Stimulated activated CD8-positive, alpha-beta memory T cell treated with anti-CD3 and anti-CD28 coated beads, Interleukin-12 subunit alpha, Interleukin-12 subunit beta, amount 100 ng/mL, for 1 hour (primary cell): Measurements from ENCODE around the gene SV2B.

Source experiments
- DNase-seq: peaks from one replicate; pipeline ENCODE4 v3.0.0-alpha.2; 2020; ENCODE audit warnings: low read depth

SV2B gene

DNA sequence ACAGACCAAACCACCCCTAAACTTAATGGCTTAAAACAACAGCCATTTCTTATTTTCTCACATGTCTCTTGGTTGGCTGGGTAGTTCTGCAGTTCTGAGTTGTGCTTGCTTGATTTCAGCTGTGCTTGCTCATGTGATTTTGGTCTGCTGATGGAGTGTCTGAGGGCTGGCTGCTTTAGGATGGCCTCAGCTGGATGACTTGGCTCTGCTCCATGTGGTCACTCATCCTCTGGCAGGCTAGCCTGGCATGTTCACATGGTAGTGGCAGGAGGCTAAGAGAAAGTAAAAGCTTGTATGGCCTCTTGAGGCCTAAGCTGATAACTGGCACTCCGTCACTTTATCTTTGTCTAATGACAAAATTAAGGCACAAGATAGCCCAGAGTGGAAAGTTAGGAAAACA lies 4.1 kb downstream of the SV2B start:
- DNase-seq, result no peak

DNA sequence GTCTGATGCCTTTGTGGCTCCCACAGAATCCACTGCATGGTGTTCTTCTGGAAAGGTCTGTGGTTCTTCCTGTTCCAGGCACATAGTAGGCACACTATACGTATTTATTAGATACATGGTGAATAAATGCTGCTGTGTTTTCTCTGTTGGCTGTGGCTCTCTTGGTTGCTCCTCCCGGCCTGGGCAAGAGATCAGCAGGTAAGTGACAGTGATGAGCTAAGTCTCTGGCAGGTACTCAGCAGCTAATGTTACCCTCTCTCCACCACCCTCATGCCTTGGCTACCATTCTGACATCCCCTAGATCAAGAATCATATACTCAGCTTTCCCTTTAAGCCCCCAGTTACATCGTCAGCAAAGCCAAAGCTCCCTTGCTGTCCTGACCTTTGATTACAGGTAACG lies 8.4 kb downstream of the SV2B start:
- DNase-seq, result no peak

DNA sequence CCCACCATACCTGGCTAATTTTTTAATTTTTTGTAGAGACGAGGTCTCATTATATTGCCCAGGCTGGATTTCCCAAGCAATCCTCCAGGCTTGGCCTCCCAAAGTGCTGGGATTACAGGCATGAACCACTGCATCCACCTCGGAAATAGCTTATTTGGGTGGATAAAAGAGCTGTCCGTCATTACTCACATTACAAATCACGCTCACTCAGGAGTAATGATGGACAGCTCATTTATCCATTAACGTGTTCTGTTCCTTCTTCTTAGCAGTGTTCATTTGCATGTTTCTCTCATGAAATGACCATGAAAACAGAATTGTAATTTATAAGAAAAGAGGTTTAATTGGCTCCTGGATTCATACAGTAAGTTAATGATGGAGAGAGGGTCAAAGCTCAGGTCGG lies 9.8 kb downstream of the SV2B start:
- no peak for DNase-seq

DNA sequence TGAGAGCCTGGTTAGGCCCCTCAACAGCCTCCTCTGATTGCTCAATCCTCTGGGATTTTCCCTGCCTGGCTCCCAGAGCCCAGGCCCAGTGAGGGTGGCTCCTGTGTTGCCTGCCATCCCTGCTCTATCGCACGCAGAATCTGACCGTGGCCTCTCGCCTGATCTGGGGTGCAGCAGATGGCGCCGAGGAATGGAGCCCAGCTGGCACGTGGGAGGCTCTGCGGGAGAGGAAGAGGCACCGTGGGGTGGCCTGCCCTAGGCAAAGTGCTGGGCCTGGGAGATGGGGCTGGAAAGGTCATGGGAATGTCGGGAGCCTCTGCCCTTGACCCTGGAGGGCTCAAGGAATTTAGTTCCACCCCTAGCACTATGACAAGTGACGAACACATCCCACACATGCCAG lies 10.3 kb downstream of the SV2B start:
- no peak for DNase-seq

DNA sequence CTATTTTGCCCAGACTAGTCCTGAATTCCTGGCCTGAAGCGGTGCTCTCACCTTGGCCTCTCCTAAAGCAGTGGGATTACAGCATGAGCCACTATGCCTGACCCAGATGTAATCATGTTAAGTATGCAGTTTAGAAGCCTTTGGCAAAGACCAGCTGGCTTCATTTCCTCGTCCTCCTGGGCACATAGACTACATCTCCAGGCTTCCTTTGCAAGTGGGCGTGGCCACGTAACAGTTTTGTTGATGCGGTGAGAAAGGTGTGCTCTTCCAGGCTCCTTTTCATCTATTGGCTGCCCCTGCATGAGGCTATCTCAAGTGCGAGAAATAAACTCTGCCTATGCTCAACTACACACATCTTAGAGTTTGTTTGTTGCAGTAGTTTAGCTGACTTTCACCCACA lies 13.0 kb downstream of the SV2B start:
- DNase-seq, result no peak

DNA sequence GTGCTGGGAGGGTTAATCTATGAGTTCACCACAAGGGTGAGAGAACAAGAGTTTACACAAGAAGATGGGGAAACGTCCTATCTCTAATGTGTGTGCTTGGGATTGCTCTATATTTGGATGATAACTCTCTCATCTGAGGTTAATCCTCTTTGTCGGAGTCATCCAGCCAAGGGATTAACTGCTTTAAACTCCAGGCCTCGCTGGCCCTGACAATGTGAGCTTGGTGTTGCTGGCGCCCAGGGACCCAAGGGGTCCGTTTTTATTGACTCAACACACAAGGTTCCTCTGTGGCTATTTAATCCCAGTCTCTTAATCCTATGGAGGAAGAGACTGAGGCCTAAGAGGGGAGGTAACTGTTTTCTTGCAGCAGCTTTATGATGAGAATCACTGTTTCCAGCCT lies 14.2 kb downstream of the SV2B start:
- DNase-seq, result no peak

DNA sequence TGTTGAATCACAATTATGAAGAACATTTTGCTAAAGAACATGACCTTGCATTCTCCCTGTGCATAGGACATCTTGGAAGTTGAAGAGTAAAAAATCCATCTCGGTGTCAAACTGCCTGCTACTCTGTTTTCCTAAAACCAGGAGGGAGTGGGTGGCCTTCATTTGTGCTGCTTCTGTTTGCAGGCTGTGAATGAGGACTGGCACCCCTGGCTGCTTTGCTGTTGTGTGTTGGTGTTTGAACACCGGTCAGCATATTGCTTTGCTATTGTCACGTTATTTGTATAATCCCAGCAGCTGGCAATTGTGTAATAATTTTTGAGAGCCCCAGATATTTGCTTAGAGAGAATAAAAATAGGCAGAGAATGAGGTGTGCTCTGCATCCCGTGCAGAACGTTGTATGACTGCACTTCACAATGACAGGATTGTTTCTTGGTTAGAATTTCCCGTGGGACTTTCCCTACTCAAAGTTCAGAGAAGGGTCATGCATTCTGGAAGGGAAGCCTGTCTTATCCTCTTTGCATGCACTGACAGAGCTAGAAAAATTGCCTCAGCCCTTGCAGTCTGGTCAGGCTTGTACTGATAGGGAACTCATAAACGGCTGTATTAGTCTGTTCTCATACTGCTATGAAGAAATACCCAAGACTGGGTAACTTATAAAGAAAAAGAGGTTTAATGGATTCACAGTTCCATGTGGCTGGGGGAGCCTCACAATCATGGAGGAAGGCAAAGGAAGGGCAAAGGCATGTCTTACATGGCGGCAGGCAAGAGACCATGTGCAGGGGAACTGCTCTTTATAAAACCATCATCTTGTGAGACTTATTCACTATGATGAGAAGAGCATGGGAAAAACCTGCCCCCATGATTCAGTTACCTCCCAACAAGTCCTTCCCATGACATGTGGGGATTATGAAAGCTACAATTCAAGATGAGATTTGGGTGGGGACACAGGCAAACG lies 16.3 kb downstream of the SV2B start:
- no peak for DNase-seq

DNA sequence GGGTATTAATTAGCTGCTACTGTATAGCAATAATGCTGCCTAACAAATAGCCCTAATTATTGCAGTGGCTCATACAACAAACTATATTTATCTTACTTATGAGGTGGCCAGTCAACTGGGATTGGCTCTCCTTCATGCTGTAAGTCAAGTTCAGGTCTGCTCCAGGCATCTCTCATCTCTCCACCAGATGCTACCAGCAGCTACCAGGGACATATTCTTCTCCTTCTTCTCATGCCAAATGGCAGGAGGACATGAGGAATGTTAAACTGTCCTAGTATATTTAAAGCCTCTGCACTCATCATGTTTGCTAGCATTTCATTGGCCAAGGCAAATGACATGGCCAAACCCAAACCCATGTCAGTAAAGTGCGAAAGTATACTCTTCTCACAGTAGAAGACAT lies 17.3 kb downstream of the SV2B start:
- DNase-seq, result no peak

DNA sequence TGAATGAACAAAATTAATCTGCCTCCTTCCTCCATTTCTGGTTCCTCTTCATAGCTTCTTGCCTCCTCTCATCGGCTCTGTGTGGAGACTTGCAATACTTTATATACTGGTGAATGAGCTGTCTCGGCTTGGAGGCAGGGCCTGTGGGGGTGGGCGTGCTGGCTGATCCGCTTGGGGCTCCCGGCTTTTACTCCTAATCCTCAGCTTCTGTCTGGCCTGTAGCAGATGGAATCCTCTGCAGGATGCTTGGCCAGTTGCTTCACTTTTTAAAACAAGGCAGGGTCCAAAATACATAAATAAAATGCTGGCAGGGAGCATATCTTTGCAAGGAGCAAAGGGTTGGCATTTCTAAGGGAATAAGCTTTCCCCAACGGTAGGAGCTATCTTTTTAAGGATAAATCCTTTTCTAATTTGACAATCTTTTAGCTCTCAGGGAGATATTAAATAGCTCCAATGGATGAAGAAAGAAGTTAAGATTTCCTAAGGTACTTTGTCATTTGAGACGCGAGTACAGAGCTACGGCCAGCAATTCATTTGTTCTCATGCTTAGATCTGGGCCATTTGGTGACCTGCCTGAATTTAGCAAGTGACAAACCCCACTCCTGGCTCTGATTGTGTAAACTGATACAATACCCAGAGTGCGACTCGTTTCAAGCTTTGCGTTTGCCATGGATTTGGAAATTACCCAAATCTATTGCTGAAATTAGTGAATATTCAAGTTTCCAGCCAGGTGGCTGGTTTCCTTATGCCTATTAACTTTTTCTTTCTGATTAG lies 18.9 kb downstream of the SV2B start:
- DNase-seq, result no peak

DNA sequence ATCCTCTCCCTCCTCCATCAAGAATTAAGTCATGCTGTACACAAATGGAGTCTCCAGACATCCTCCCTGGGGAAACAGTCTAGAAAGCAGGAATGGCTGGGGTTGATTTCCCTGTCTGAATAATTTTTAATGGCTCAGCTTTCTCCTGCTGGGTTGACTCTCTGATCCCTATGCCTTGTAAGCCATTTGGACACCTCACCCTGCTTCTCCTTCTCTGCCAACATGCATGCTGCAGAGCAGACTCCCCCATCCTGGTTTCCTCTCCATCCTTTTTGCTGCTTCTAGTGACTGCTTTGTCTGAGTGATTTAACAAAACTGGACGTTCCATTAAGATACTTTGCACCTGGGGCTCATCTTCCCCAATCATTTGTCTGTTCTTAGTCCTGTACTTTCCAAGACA lies 22.2 kb downstream of the SV2B start:
- DNase-seq, result no peak

DNA sequence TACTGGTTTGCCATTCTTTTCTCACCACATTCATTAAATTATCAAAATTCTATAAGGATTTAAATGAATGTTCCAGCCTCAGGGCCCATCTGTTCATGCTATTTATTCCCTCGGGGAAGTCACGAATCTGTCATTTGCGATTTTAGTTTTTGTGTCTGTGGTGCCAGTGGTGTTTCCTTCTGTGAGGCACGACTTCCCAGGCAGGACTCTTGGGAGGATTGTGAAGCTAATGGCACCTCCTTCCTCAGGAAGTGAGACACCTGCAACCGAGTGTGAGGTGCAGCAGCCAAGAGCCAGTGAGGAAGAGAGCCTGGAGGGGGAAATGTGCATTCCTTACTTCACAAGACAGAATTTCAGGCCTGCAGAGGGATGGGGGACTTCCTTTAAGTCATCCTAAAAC lies 24.1 kb downstream of the SV2B start:
- DNase-seq, result no peak

DNA sequence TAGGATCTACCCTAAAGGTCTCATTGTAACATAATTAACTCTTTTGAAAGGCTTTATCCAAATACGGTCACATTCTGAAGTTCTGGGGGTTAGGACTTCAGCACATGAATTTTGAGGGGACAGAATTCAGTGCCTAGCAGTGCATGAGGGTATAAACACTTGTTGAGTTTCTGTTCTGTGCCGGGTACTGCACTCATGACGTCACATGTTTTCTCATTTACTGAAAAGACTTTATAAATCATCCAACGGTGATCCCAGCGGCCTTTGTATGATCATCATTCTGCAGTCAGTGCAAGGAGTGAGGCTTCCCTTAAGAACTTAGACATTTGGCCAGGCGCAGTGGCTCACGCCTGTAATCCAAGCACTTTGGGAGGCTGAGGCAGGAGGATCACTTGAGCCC lies 25.1 kb downstream of the SV2B start:
- no peak for DNase-seq

DNA sequence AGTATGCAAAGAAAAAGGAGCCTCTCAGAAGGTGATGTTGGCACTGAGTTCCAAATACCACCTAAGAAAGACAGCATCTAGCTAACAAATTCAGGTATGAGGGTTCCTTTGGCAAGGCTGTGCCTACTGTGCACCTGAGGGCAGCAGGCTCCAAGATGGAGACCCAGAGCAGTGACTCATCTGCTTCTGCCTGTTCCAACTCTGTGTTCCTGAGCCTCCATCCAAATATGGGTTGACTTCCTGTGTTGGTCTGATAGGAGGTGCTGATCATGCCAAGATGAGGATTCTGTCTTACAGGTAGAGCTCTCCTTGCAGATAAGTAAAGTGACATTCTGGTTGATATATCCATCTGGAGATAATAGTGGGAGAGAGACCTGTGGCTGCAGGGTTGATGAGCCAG lies 26.0 kb downstream of the SV2B start:
- DNase-seq, result no peak

DNA sequence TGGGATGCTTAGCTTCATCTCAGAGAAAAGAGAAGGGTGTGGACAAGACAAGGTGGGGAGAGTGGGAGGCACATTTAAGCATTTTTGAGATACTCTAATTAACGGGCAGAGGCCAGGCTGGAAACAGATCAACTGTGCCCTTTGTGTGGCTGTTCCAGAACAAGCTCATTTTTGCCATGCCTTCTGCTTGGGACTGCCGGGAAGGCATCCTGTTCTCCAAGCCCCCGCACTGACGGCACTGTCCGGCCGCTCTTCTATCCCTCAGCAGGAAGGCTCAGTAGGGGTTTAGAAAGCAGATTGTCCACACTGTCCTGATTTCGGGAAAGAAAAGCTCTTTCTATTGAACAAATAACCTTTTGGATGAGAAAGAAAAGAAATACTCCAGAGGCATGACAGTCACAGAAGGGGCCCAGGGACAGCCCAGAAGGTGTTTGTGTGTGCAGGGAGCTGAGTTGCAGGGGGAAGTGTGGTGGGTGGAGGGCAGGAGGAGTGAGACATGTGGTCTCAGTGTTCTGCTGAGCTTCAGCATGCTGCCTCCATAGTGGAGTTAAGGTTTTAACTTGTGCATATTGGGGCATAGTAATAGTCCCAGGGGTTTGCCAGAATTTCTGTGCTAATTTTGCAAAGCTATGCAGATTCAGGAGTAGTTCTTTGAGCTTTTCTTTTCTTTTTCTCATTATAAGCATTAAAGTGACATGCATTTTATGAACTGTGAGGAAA lies 27.3 kb downstream of the SV2B start:
- DNase-seq, result no peak

DNA sequence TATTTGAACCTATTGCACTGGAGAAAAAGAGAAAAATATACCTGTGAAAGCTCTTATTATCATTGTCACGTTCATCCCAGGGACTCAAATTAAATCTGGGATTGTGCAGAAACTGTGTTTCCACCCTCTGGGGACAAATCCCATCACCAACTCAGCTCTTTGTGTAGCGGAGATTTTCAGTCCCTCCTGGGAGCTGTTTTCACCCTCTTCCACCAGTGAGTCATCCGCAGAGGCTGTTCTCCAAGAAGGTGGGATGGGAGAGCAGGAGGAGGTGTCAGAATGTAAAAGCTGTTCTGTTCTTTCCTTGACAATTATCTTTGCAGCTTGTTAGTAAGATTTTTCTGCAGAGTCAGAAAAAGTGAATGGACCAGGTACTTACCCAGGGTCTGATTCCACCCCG lies 28.0 kb downstream of the SV2B start:
- DNase-seq, result no peak

DNA sequence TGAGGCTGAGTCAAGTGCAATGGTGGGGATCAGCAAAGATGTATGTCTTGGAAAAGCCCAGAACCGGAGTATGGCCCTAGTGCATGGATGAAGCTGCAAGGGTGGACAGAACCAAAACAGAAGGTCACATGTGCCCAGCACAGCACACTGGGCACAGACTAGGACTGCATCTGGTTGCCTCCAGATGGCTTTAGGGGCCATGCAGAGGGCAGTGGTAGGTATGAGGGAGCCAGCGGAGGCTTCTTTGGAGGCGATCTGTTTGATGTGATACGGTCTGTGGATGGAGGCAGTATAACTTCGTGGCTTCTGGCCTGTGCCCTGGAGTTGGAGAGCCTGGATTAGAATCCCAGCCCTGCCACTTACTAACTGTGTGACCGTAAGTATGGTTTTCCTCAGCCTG lies 29.4 kb downstream of the SV2B start:
- DNase-seq, result no peak

DNA sequence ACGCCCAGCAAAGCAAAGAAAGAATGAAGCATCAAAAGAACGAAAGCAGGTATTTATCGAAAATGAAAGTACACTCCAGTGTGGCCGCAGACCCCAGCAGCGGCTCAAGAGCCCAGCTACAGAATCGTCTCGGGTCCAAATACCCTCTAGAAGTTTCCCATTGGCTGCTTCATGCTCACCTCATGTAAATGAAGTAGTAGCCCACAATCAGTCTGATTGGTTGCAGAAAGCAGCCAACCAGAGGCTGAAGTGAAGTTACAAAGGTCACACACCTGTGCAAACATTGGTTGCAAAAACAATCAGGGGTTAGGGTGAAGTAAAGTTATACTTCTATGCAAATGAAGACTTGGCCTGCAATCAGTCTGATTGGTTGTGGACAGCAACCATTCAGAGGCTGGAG lies 32.0 kb downstream of the SV2B start:
- DNase-seq, result no peak

DNA sequence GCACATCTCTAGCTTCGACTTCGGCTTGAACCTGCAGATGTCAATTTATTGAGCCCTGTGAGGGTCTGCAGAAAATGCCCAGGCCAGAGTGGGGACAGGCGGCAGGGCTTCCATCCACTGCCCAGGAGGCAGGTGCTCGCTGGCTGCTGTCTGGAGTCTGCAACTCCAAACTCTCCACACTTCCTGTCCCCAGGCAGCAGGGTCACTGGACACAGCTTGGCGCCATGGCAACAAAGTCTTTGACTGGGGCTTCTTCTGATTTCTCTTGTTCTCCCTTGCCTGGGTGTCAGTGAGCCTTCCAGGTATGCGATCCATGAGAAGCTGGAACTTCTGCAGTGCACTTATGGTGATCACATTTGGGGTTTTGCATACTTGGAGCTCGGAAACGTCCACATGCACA lies 33.5 kb downstream of the SV2B start:
- DNase-seq, result no peak

DNA sequence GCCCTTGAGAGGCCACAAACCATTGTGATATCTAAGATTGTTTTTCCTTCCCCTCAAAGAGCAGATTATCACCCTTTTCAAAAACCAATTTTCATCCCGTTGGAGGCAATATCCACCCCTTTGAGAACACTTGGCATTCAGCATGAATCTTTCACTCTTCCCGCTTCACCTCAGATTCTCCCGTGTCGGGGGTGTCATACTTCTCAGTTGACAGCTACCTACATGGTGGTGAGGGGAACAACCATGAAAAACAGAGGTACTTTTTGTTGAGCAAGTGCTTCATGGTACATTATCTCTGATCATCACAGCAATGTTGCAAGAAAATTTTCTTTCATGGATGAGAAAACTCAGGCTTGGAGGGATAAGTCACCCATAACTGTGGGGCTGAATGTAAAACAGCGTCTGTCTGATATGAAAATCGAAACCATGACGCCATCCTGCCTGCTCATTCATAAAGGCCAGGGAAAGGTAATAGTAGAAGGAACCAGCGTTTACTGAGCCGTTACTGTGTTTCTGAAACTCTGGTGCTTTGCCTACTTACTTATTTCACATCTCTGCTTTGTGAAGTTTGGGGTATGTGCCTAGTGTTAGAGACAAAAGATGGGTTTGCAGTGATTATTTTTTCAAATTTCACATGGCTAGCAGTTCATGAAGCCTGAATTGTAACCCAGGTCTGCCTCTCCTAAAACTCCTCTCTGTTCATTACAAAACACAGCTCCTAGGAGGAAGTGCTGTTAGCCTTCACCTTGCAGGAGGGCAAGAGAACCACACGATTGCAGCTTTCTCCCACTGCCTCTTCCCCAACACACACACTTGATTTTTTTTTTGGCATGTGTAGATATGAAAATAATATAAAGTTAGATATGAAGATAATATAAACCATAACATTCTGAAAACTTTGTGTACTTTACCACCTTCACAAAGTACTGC lies 35.4 kb downstream of the SV2B start:
- DNase-seq, result no peak

DNA sequence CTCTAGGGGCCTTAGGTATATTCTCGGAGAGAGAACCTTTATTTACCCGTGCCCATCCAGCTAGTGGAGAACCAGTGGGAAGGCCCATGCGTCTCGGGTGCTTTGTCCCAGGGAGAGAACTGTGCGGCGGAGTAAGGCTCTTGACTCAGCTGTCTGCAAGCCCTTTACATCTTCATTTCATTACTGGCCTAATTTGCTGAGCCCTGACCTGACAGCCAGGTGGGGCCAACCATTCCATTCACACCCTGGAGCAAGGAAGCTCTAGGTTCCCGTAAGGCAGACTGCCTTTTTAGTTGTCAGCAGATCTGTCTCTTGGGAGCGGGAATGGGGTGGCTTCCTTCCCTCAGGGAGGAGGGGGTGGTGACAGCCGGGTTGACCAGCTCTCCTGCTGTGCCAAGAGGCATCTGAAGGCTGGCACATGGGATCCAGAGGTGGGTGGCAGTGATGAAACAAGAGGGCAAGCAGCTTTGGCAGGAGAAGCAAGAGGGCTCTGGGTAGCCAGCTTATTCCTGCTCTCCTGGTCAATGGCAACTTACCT lies 36.4 kb downstream of the SV2B start:
- no peak for DNase-seq

DNA sequence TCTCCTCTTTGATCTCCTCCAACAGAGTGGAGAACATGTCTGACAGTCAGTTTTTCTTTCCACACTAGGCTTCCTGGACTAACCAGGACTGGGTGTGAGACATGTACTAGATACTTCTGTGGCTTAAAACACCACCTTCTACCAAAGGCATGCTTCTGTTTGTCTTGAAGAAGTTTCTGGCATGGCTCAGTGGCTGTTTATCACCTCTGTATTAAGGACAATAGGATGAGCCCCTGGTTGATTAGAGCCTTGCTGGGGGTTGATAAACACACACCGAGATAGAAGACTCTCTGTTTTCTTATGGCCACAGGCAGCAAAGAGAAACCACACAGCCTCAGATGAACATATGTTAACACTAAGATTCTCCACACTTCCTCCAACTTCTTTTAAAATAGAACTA lies 40.5 kb downstream of the SV2B start:
- DNase-seq, result no peak
